ENCODE results near the gene PROC. TPM values are rescaled to one million over a fixed set of nuclear protein-coding genes. Genes with fewer than 3 reads are reported as not detected.

PROC gene
- total and polyA plus RNA-seq, 12 donors: 0.10 to 0.16 TPM; not detected in 10

GRCh38 chr2:127462461-127462860 is 44.2 kb downstream of the PROC start:
- H3K4me3 ChIP-seq: no peak overlapping the region
- 70 to 79% (median 74%) methylated on average over 3 of the region's 3 CpGs for WGBS, 4 donors
- intact Hi-C loops (cut with DNase I): no loop called here
- H3K27ac ChIP-seq: no peak overlapping the region
- TF ChIP-seq CTCF (IDR thresholded peaks at IDR 0.05): no peak
- no peak for TF ChIP-seq POLR2A (IDR thresholded peaks at IDR 0.05)
- no peaks in the 10 kb centered on the region for H3K27me3 ChIP-seq
- H3K36me3 ChIP-seq (replicated peaks in 1 of 2): no peaks in the 10 kb centered on the region
- no peaks in the 10 kb centered on the region for H3K9me3 ChIP-seq (replicated peaks in 1 of 3)
- H3K4me1 ChIP-seq (replicated peaks in 1 of 2): no peaks in the 10 kb centered on the region
- no peak for DNase-seq

GRCh38 chr2:127463155-127463991 is 45.1 kb downstream of the PROC start:
- Histone ChIP-seq H3K27me3 (no peaks in the 10 kb centered on the region), H3K4me3 (no peak overlapping the region), H3K27ac (no peak overlapping the region), H3K36me3 (replicated peaks in 1 of 2) (no peaks in the 10 kb centered on the region), H3K4me1 (replicated peaks in 1 of 2) (no peaks in the 10 kb centered on the region), H3K9me3 (replicated peaks in 1 of 3) (no peaks in the 10 kb centered on the region)
- intact Hi-C loops (cut with DNase I): no loop called here
- WGBS, 4 donors: 85 to 89% (median 87%) methylated on average over 15 to 19 of the region's 19 CpGs
- no peak for DNase-seq
- TF ChIP-seq CTCF (IDR thresholded peaks at IDR 0.05): no peak
- no peak for TF ChIP-seq POLR2A (IDR thresholded peaks at IDR 0.05)

- intact Hi-C loops (cut with DNase I): no loop called here
- 93 to 99% (median 95%) methylated on average over 7 of the region's 7 CpGs for WGBS, 4 donors
- Histone ChIP-seq H3K27ac (no peak overlapping the region), H3K9me3 (replicated peaks in 1 of 3) (no peaks in the 10 kb centered on the region), H3K4me1 (replicated peaks in 1 of 2) (no peaks in the 10 kb centered on the region), H3K36me3 (replicated peaks in 1 of 2) (no peaks in the 10 kb centered on the region), H3K27me3 (no peaks in the 10 kb centered on the region), H3K4me3 (no peak overlapping the region)
- TF ChIP-seq CTCF (IDR thresholded peaks at IDR 0.05) (no peak), POLR2A (IDR thresholded peaks at IDR 0.05) (no peak)
- no peak for DNase-seq
These were observed 46.4 kb downstream of the PROC start for GRCh38 chr2:127464470-127465257.

GRCh38 chr2:127465258-127465657 is 47.0 kb downstream of the PROC start:
- H3K27ac ChIP-seq: no peak overlapping the region
- H3K4me3 ChIP-seq: no peak overlapping the region
- 76 to 83% (median 80%) methylated on average over 4 of the region's 4 CpGs for WGBS, 4 donors
- DNase-seq: no peak
- H3K9me3 ChIP-seq (replicated peaks in 1 of 3): no peaks in the 10 kb centered on the region
- TF ChIP-seq CTCF (IDR thresholded peaks at IDR 0.05) (no peak), POLR2A (IDR thresholded peaks at IDR 0.05) (no peak)
- no peaks in the 10 kb centered on the region for H3K4me1 ChIP-seq (replicated peaks in 1 of 2)
- H3K36me3 ChIP-seq (replicated peaks in 1 of 2): no peaks in the 10 kb centered on the region
- no peaks in the 10 kb centered on the region for H3K27me3 ChIP-seq
- intact Hi-C loops (cut with DNase I): no loop called here

Data from adrenal gland (tissue), 12 donors.